H9 (cell line): ENCODE measurements around the gene CDKAL1. TPM values are rescaled to one million over a fixed set of nuclear protein-coding genes. Genes with fewer than 3 reads are reported as not detected.

ENCODE experiments used
- DNase-seq: peaks from one replicate; pipeline ENCODE4 v3.0.0-alpha.2; 2017
- H2AFZ ChIP-seq: one replicate; pipeline ENCODE4 v1.6.1; 2013; ENCODE audit warnings: mild to moderate bottlenecking, low read length, control low read depth, moderate library complexity
- H2AK5ac ChIP-seq: 2 replicates; pipeline ENCODE4 v1.6.1; 2013; ENCODE audit warnings: low read length, control low read depth, mixed read lengths; ENCODE audit not compliant: insufficient read length
- H2BK120ac ChIP-seq: one replicate; pipeline ENCODE4 v1.6.1; 2013; ENCODE audit warnings: low read depth, mild to moderate bottlenecking, low read length, control low read depth, inconsistent platforms; ENCODE audit not compliant: poor library complexity, severe bottlenecking
- H2BK12ac ChIP-seq: 2 replicates; pipeline ENCODE4 v1.6.1; 2013; ENCODE audit warnings: low read length, control low read depth, mixed read lengths, low read depth; ENCODE audit not compliant: insufficient read length
- H2BK15ac ChIP-seq: 2 replicates; pipeline ENCODE4 v1.6.1; 2013; ENCODE audit warnings: low read depth, low read length, control low read depth
- H2BK20ac ChIP-seq: one replicate; pipeline ENCODE4 v1.6.1; 2013; ENCODE audit warnings: low read depth, mild to moderate bottlenecking, low read length, control low read depth, inconsistent platforms; ENCODE audit not compliant: poor library complexity, severe bottlenecking
- H2BK5ac ChIP-seq: 2 replicates; pipeline ENCODE4 v1.6.1; 2013; ENCODE audit warnings: low read length, control low read depth, mixed read lengths; ENCODE audit not compliant: insufficient read length
- H3K14ac ChIP-seq: 2 replicates; pipeline ENCODE4 v1.6.1; 2013; ENCODE audit warnings: low read length, control low read depth; ENCODE audit not compliant: insufficient read depth
- H3K18ac ChIP-seq: 2 replicates; pipeline ENCODE4 v1.6.1; 2013; ENCODE audit warnings: low read depth, mild to moderate bottlenecking, mixed read lengths, low read length, control low read depth; ENCODE audit not compliant: insufficient read length
- H3K23ac ChIP-seq: 2 replicates; pipeline ENCODE4 v1.6.1; 2013; ENCODE audit warnings: low read length, control low read depth, mixed read lengths, low read depth; ENCODE audit not compliant: insufficient read length
- H3K23me2 ChIP-seq: 2 replicates; pipeline ENCODE4 v1.6.1; 2013; ENCODE audit warnings: low read depth, mild to moderate bottlenecking, mixed read lengths, low read length, control low read depth; ENCODE audit not compliant: insufficient read length, poor library complexity, severe bottlenecking
- H3K27ac ChIP-seq: 2 replicates; pipeline ENCODE4 v1.5.1; 2013; ENCODE audit warnings: low read length, control low read depth, mixed read lengths, low read depth; ENCODE audit not compliant: insufficient read length
- H3K27me3 ChIP-seq: 2 replicates; pipeline ENCODE4 v1.6.1; 2013; ENCODE audit warnings: low read length, control low read depth, inconsistent platforms; ENCODE audit not compliant: insufficient read depth
- H3K4ac ChIP-seq: 2 replicates; pipeline ENCODE4 v1.6.1; 2013; ENCODE audit warnings: low read depth, mild to moderate bottlenecking, control low read depth, inconsistent platforms, low read length, moderate library complexity
- H3K4me1 ChIP-seq: 2 replicates; pipeline ENCODE4 v1.6.1; 2013; ENCODE audit warnings: low read length, control low read depth, inconsistent platforms; ENCODE audit not compliant: insufficient read depth
- H3K4me2 ChIP-seq: 2 replicates; pipeline ENCODE4 v1.6.1; 2013; ENCODE audit warnings: low read length, control low read depth, mixed read lengths; ENCODE audit not compliant: insufficient read length, insufficient read depth
- H3K56ac ChIP-seq: 2 replicates; pipeline ENCODE4 v1.6.1; 2013; ENCODE audit warnings: low read depth, mild to moderate bottlenecking, mixed read lengths, low read length, control low read depth; ENCODE audit not compliant: insufficient read length
- H3K79me1 ChIP-seq: 2 replicates; pipeline ENCODE4 v1.6.1; 2013; ENCODE audit warnings: low read depth, mild to moderate bottlenecking, moderate library complexity, low read length, control low read depth, inconsistent platforms; ENCODE audit not compliant: insufficient read depth, poor library complexity, severe bottlenecking
- H3K79me2 ChIP-seq: 2 replicates; pipeline ENCODE4 v1.6.1; 2013; ENCODE audit warnings: low read length, control low read depth, inconsistent platforms; ENCODE audit not compliant: insufficient read depth
- H3K9ac ChIP-seq: 2 replicates; pipeline ENCODE4 v1.6.1; 2013; ENCODE audit warnings: low read length, control low read depth, mixed read lengths; ENCODE audit not compliant: insufficient read length; ENCODE audit errors: extremely low read depth
- H3K9me3 ChIP-seq: one replicate; pipeline ENCODE4 v1.6.1; 2013; ENCODE audit warnings: low read depth, low read length, inconsistent platforms; ENCODE audit not compliant: control insufficient read depth
- H3T11ph ChIP-seq: one replicate; pipeline ENCODE4 v1.6.1; 2013; ENCODE audit warnings: mild to moderate bottlenecking, low read length, control low read depth, inconsistent platforms
- H4K20me1 ChIP-seq: one replicate; pipeline ENCODE4 v1.6.1; 2013; ENCODE audit not compliant: control insufficient read depth, insufficient read length, insufficient read depth
- H4K5ac ChIP-seq: 2 replicates; pipeline ENCODE4 v1.6.1; 2013; ENCODE audit warnings: low read depth, mild to moderate bottlenecking, mixed read lengths, low read length, control low read depth; ENCODE audit not compliant: insufficient read length
- H4K8ac ChIP-seq: replicated peaks from 2 replicates; pipeline ENCODE4 v1.6.1; 2013; ENCODE audit warnings: low read length, control low read depth, mixed read lengths, low read depth; ENCODE audit not compliant: insufficient read length
- H4K91ac ChIP-seq: 2 replicates; pipeline ENCODE4 v1.6.1; 2013; ENCODE audit warnings: low read depth, mild to moderate bottlenecking, moderate library complexity, mixed read lengths, low read length, control low read depth; ENCODE audit not compliant: insufficient read length
- H3K27ac Mint-ChIP-seq, 3 experiments: 2 replicates in 2 of 3; 3 replicates in 1 of 3; pipeline ENCODE4 v1.8.0; 2020 to 2021; ENCODE audit warnings: mixed read lengths in 3 of 3, mild to moderate bottlenecking in 1 of 3, moderate library complexity in 1 of 3
- H3K27me3 Mint-ChIP-seq: 2 replicates; pipeline ENCODE4 v1.8.0; 2021; ENCODE audit warnings: low read depth, mild to moderate bottlenecking, moderate library complexity, mixed read lengths
- H3K36me3 Mint-ChIP-seq, 3 experiments: 2 replicates in 2 of 3; 3 replicates in 1 of 3; pipeline ENCODE4 v1.8.0; 2020 to 2021; ENCODE audit warnings: low read depth in 3 of 3, mixed read lengths in 3 of 3; ENCODE audit not compliant: insufficient read depth in 1 of 3
- H3K4me1 Mint-ChIP-seq, 2 experiments: 2 replicates each; pipeline ENCODE4 v1.8.0; 2020; ENCODE audit warnings: mixed read lengths in 2 of 2
- H3K4me3 Mint-ChIP-seq, 2 experiments: 2 replicates in 1 of 2; 3 replicates in 1 of 2; pipeline ENCODE4 v1.8.0; 2020 to 2021; ENCODE audit warnings: mild to moderate bottlenecking in 2 of 2, mixed read lengths in 2 of 2, moderate library complexity in 1 of 2
- H3K9me3 Mint-ChIP-seq, 2 experiments: 2 replicates in 1 of 2; 3 replicates in 1 of 2; pipeline ENCODE4 v1.8.0; 2020; ENCODE audit warnings: mild to moderate bottlenecking in 2 of 2, mixed read lengths in 2 of 2, moderate library complexity in 1 of 2
- CTCF ChIP-seq: fragments of 200-600 bp; sonication (generic); conservative IDR thresholded peaks from 3 replicates; pipeline ENCODE4 v1.8.0; 2021; ENCODE audit warnings: antibody characterized with exemption, mild to moderate bottlenecking
- WGBS: extraction: QIAGEN DNeasy Blood & Tissue Kit; methylation state at CpG from one replicate; pipeline ENCODE4 v1.1.7; 2013; ENCODE audit warnings: missing lambda C conversion rate, low lambda C conversion rate, mixed read lengths; ENCODE audit not compliant: insufficient read length; ENCODE audit errors: extremely low coverage; 5-methylcytosine and 5-hydroxymethylcytosine counted together
- total RNA-seq: library from RNA; stranded (reverse); gene quantifications from 2 replicates; pipeline ENCODE4 v1.2.1, GENCODE V29; 2021

Gene CDKAL1
- total RNA-seq, 1 experiment from 2014 or later: 23.0 TPM

- H3K18ac ChIP-seq: no peak overlapping the region
- H3K27ac Mint-ChIP-seq: no peak overlapping the region
- peaks cover under 1% of the 10 kb centered on the region in 2 experiments; a peak in 2 of 4 replicates for H3K4me1 Mint-ChIP-seq
- H2BK12ac ChIP-seq: no peak overlapping the region
- H3K36me3 Mint-ChIP-seq: no peaks in the 10 kb centered on the region
- H3K79me2 ChIP-seq: no peaks in the 10 kb centered on the region
- H4K8ac ChIP-seq: no peak overlapping the region
- no peak overlapping the region for H3T11ph ChIP-seq
- no peaks in the 10 kb centered on the region for H4K20me1 ChIP-seq
- H2AFZ ChIP-seq: no peak overlapping the region
- H2AK5ac ChIP-seq: no peak overlapping the region
- TF ChIP-seq CTCF: no peak
- no peaks in the 10 kb centered on the region for H3K27me3 Mint-ChIP-seq
- H2BK120ac ChIP-seq: no peak overlapping the region
- no peak overlapping the region for H2BK20ac ChIP-seq
- no peaks in the 10 kb centered on the region for H3K23me2 ChIP-seq
- H3K4me2 ChIP-seq: no peak overlapping the region
- no peak overlapping the region for H3K27ac ChIP-seq
- no peak for DNase-seq
- no peak overlapping the region for H4K91ac ChIP-seq
- no peak overlapping the region for H3K14ac ChIP-seq
- H2BK15ac ChIP-seq: no peak overlapping the region
- no peak overlapping the region for H3K56ac ChIP-seq
- WGBS: no CpG with 5 or more reads among the region's 4 CpGs
- no peaks in the 10 kb centered on the region for H3K79me1 ChIP-seq
- H4K5ac ChIP-seq: no peak overlapping the region
- no peaks in the 10 kb centered on the region for H3K9me3 ChIP-seq
- H3K4me3 Mint-ChIP-seq: no peak overlapping the region
- H3K27me3 ChIP-seq: no peaks in the 10 kb centered on the region
- H2BK5ac ChIP-seq: no peak overlapping the region
- no peak overlapping the region for H3K9ac ChIP-seq
- no peak overlapping the region for H3K4ac ChIP-seq
- H3K9me3 Mint-ChIP-seq: no peaks in the 10 kb centered on the region
- H3K23ac ChIP-seq: no peak overlapping the region
- peaks cover 3% of the 10 kb centered on the region; the same call in 1 of the 2 replicates for H3K4me1 ChIP-seq
Observed at GRCh38 chr6:20763296-20763695, 229.0 kb downstream of the CDKAL1 start.
